HEK293T (cell line): Measurements from ENCODE around the gene NDUFS6.

Experiments
- ELF4 ChIP-seq: fragments of 450-650 bp; IDR thresholded peaks from 2 replicates; pipeline ENCODE4 v1.6.1; 2017; ENCODE audit warnings: antibody characterized with exemption
- HDGF ChIP-seq: fragments of 450-650 bp; IDR thresholded peaks from 2 replicates; pipeline ENCODE4 v1.6.1; 2017; ENCODE audit warnings: antibody characterized with exemption, borderline replicate concordance
- SP1 ChIP-seq: fragments of 450-650 bp; IDR thresholded peaks from 2 replicates; pipeline ENCODE4 v1.6.1; 2017
- SUZ12 ChIP-seq: fragments of 450-650 bp; IDR thresholded peaks from 2 replicates; pipeline ENCODE4 v1.6.1; 2016; ENCODE audit warnings: mild to moderate bottlenecking
- ZNF384 ChIP-seq: fragments of 450-650 bp; IDR thresholded peaks from 2 replicates; pipeline ENCODE4 v1.6.1; 2016

DNA sequence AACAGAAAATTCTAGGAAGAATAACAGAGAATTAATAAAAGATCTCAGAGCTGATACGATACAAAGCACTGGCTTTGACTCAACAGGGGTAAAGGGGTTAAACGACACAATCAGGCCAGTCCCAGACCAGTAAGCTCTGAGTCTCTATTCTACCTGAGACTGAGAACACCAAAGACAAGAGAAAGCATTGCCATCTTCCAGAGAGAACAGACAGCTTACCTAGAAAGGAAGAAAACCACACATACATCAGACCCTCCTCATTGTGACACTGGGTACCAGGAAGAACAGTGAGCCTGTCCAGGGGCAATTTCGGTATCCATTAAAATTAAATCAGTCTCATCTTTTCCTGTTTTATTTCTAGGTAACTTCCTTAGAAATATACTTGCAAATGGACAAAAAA lies 42.6 kb upstream of the NDUFS6 start:
- TF ChIP-seq HDGF (no peak), ELF4 (no peak), SP1 (no peak), SUZ12 (no peak), ZNF384 (no peak)
